ENCODE measurements around the gene KCNK3.

DNA sequence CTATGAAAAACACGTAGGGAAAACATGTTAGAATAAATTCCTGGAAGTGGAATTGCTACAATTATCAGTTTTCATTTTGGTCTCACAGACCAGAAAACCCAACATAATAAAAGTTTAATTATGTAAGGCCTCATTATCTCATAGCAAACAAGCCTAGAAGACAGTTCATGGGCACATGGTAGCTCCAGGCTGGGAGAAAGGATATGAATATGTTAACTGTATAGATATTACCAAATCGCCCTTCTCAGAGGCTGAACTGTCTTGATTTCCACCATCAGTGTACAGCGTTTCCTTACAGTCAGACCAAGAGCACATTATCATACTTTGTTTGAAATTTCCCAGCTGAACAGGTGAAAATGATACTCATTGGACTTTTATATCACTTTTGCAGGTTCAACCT, 54.4 kb downstream of the KCNK3 start:
- TF ChIP-seq, protein P1, sequence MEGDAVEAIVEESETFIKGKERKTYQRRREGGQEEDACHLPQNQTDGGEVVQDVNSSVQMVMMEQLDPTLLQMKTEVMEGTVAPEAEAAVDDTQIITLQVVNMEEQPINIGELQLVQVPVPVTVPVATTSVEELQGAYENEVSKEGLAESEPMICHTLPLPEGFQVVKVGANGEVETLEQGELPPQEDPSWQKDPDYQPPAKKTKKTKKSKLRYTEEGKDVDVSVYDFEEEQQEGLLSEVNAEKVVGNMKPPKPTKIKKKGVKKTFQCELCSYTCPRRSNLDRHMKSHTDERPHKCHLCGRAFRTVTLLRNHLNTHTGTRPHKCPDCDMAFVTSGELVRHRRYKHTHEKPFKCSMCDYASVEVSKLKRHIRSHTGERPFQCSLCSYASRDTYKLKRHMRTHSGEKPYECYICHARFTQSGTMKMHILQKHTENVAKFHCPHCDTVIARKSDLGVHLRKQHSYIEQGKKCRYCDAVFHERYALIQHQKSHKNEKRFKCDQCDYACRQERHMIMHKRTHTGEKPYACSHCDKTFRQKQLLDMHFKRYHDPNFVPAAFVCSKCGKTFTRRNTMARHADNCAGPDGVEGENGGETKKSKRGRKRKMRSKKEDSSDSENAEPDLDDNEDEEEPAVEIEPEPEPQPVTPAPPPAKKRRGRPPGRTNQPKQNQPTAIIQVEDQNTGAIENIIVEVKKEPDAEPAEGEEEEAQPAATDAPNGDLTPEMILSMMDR (IDR thresholded peaks at IDR 0.05; ENCODE audit: low read depth, low read length), result no peak
- no peak for TF ChIP-seq EZH2phosphoT487 (IDR thresholded peaks at IDR 0.05; ENCODE audit: low read depth)

Measured in OCI-LY3 (cell line).